Stimulated activated CD4-positive, alpha-beta T cell treated with anti-CD3 and anti-CD28 coated beads, Interleukin-12 subunit alpha, Interleukin-12 subunit beta, amount 100 ng/mL, for 48 hours (primary cell): ENCODE results near the gene FBLN7.

Experiments used
- DNase-seq, 3 donors: peaks; one replicate each; pipeline ENCODE4 v3.0.0-alpha.2; 2020; ENCODE audit warnings: low read depth in 2 of 3, low spot score in 1 of 3

FBLN7 gene

GRCh38 chr2:112220831-112221230 lies 82.6 kb downstream of the FBLN7 start:
- no peak for DNase-seq

- no peak for DNase-seq
Measured at GRCh38 chr2:112229348-112229747, 91.2 kb downstream of the FBLN7 start.

- no peak for DNase-seq
Measured at GRCh38 chr2:112230371-112230770, 92.2 kb downstream of the FBLN7 start.
